AG04450 (cell line): ENCODE results near the gene ADISSP. TPM values are rescaled to one million over a fixed set of nuclear protein-coding genes. Genes with fewer than 3 reads are reported as not detected.

Experiments
- CTCF ChIA-PET: fragments of 300-600, 350-600 bp; formaldehyde crosslinking; extraction: SDS; loops from one replicate; lab custom pipeline; 2022; ENCODE audit warnings: antibody characterized with exemption, inconsistent platforms; lab: Charles Lee
- POLR2A ChIA-PET: fragments of 350-600 bp; formaldehyde crosslinking; extraction: SDS; loops from one replicate; lab custom pipeline; 2021; ENCODE audit warnings: antibody characterized with exemption, inconsistent platforms; lab: Yijun Ruan, JAX
- DNase-seq: peaks from one replicate; pipeline ENCODE4 v3.0.0-alpha.2; 2011; ENCODE audit warnings: low read depth, low spot score
- H3K27ac ChIP-seq: one replicate; pipeline ENCODE4 v1.5.1; 2012; ENCODE audit warnings: low read depth, low read length, control low read depth
- H3K27me3 ChIP-seq: one replicate; pipeline ENCODE4 v1.6.0; 2012; ENCODE audit warnings: low read length; ENCODE audit not compliant: control insufficient read depth, insufficient read depth
- H3K4me3 ChIP-seq: 2 replicates; pipeline ENCODE4 v1.5.1; 2011; ENCODE audit warnings: mild to moderate bottlenecking, low read depth, low read length, control low read depth
- H3K9me3 ChIP-seq: 2 replicates; pipeline ENCODE4 v1.5.1; 2012; ENCODE audit warnings: low read length; ENCODE audit not compliant: control insufficient read depth, insufficient read depth
- CTCF ChIP-seq: IDR thresholded peaks from 2 replicates; pipeline ENCODE4 v1.5.1; 2011; ENCODE audit warnings: low read depth, low read length, control low read depth, inconsistent platforms
- polyA plus RNA-seq: library from polyadenylated mRNA; depleted of rRNA; stranded (reverse); fragments of >200 nt; gene quantifications from 2 replicates; pipeline ENCODE4 v1.2.3, GENCODE V29; 2011

ADISSP gene
- polyA plus RNA-seq, 1 experiment = 22.6 TPM

- CTCF ChIA-PET = interaction anchor here (1.6 kb wide), 1 partner anchor 48 kb away, joined by 3 read pairs; no protein-coding TSS in a partner anchor
- no peak for DNase-seq
- Histone ChIP-seq H3K27ac (no peak overlapping the region), H3K9me3 (no peaks in the 10 kb centered on the region), H3K4me3 (no peak overlapping the region), H3K27me3 (no peaks in the 10 kb centered on the region)
- no peak for TF ChIP-seq CTCF
- POLR2A ChIA-PET = no interaction called here
Measured at GRCh38 chr20:3764659-3765058, 2.9 kb downstream of the ADISSP start.

- Histone ChIP-seq H3K9me3 (no peaks in the 10 kb centered on the region), H3K27me3 (no peaks in the 10 kb centered on the region), H3K27ac (no peak overlapping the region), H3K4me3 (no peak overlapping the region)
- ChIA-PET CTCF (interaction anchor here (0.6 to 0.7 kb wide), 2 partner anchors 11 to 1104 kb away, joined by 3 to 5 read pairs; no protein-coding TSS in a partner anchor), POLR2A (no interaction called here)
- TF ChIP-seq CTCF = no peak
- DNase-seq = no peak
Measured at GRCh38 chr20:3763671-3764601, 3.6 kb downstream of the ADISSP start.

GRCh38 chr20:3760655-3761348, 6.8 kb downstream of the ADISSP start:
- DNase-seq = no peak
- H3K27ac ChIP-seq = no peak overlapping the region
- ChIA-PET POLR2A (interaction anchor here (0.9 kb wide), 1 partner anchor 8 kb away, joined by 4 read pairs; no protein-coding TSS in a partner anchor), CTCF (interaction anchor here (0.8 to 1.0 kb wide), 3 partner anchors 11 to 58 kb away, joined by 3 to 5 read pairs (median 4); no protein-coding TSS in a partner anchor)
- no peak overlapping the region for H3K4me3 ChIP-seq
- TF ChIP-seq CTCF = no peak
- H3K9me3 ChIP-seq = no peaks in the 10 kb centered on the region
- no peaks in the 10 kb centered on the region for H3K27me3 ChIP-seq

GRCh38 chr20:3759884-3760283, 7.7 kb downstream of the ADISSP start:
- POLR2A ChIA-PET = interaction anchor here (0.9 kb wide), 1 partner anchor 9 kb away, joined by 4 read pairs; no protein-coding TSS in a partner anchor

More at GRCh38 chr20:3759884-3760283, 7.7 kb downstream of the ADISSP start:
- TF ChIP-seq CTCF = no peak
- no peak overlapping the region for H3K27ac ChIP-seq
- no peaks in the 10 kb centered on the region for H3K27me3 ChIP-seq
- H3K4me3 ChIP-seq = no peak overlapping the region
- H3K9me3 ChIP-seq = no peaks in the 10 kb centered on the region
- CTCF ChIA-PET = interaction anchor here (0.8 to 1.0 kb wide), 2 partner anchors 49 to 58 kb away, joined by 3 to 5 read pairs; no protein-coding TSS in a partner anchor
- DNase-seq = no peak
